ENCODE measurements around the gene ERFL.
A peak's percentile ranks its signal among the peaks of the same experiment; 100 is the strongest.
"Not testable (repeated sequence)": the region's sequence is repeated elsewhere in the genome, so short reads cannot be mapped to it uniquely, and the experiment has no call there.

The ERFL gene

DNA sequence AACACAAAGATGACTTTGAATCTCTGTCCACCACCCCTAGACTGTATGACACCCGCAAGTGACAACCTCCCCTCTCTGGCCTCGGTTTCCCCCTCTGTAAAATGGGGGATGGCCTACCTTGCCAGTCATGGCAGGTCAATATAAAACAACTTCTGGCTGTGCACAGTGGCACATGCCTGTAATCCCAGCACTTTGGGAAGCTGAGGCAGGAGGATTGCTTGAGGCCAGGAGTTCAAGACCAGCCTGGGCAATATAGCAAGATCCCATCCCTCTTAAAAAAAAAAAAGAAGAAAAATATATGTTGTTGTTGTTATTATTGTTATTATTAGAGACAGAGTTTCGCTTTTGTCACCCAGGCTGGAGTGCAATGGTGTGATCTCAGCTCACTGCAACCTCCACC lies 52.3 kb downstream of the ERFL start:
- not testable (repeated sequence) for DNase-seq

- DNase-seq, result peak; percentile 76
Measured at GRCh38 chr19:41872775-41873647, 55.2 kb downstream of the ERFL start.

DNA sequence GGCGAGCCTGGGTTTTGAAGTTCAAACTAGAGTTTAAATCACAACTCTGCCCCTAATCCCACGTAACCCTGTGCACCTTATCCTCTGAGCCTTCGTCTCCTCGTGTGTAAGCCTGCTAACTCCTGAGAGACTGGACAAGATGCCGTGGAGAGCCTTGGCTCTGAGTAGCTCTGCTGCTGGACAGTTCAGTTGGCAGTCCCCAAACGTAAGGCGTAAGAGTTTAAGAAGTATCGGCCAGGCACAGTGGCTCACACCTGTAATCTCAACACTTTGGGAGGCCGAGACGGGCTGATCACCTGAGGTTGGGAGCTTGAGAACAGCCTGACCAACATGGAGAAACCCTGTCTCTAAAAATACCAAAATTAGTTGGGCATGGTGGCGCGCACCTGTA lies 55.9 kb downstream of the ERFL start:
- DNase-seq, result no peak

- peak; percentile 66 to 70 for DNase-seq
Measured at GRCh38 chr19:41871573-41872383, 56.5 kb downstream of the ERFL start.

- no peak for DNase-seq
Measured at GRCh38 chr19:41870401-41870873, 57.8 kb downstream of the ERFL start.

GRCh38 chr19:41869374-41869955 lies 58.8 kb downstream of the ERFL start:
- no peak for DNase-seq

DNA sequence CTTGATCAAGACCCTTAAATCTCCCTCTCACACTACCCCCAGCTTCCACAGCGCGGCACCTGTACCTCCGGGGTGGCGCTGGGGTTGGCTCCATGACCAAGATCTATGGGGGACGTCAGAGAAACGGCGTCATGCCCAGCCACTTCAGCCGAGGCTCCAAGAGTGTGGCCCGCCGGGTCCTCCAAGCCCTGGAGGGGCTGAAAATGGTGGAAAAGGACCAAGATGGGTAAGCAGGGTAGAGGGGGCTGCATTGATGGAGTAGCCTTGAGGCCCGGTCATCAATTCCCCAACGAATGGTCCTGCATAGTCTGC lies 59.3 kb downstream of the ERFL start:
- DNase-seq, result no peak

- DNase-seq, result no peak
Measured at GRCh38 chr19:41868120-41868988, 59.9 kb downstream of the ERFL start.

GRCh38 chr19:41866284-41866683 lies 62.0 kb downstream of the ERFL start:
- DNase-seq, result no peak

- DNase-seq, result no peak
Measured at GRCh38 chr19:41864374-41864773, 63.9 kb downstream of the ERFL start.

DNA sequence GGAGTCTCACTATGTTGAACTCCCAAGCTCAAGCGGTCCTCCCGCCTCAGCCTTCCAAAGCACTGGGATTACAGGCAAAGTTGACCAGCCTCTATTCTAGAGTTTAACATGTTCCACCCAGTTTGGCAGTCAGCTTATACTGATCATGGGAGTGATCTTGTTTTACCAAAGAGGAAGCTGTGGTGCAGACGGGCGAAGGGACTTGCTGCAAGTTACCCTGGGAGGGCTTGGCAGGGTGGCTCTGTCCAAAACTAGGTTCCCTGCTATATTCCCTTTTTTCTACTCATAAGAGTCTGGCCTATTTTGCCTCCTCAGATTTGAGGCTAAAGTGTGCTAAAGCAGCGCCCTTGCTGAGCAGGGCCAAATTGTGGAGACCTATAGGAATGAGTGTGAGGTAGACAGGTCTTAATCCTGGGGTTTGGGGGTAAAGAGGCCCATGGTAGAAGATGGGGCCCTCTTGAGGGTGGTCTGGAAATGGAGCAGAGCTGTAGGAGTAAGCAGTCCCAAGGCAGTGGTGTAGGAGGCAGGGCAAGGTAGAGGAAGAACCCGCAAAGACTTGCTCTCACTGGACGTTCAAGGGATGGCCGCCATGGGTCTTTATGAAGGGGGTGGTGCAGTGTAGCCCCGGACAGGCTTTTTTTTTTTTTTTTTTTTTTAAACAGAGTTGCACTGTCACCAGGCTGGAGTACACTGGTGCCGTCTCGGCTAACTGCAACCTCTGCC lies 64.9 kb downstream of the ERFL start:
- no peak for DNase-seq

GRCh38 chr19:41862445-41862986 lies 65.7 kb downstream of the ERFL start:
- DNase-seq, result no peak

DNA sequence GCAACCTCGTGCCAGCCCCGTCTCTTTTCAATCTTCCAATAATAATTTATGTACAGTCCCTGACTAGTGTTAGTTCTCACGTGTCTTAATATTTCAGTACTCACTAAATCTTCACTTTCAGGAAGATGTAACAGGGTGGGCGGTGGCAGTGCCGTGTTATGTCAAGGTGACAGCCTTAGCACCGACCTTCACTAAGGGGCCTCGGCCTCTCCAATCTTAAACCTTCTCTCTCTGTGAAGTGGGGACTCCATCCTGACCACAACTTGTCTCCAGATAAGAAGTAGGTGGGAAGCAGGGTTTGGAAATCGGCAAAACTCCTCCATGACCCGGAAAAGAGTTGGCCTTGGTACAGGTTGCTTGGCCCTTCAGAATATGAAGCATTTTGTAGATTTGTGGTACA lies 66.4 kb downstream of the ERFL start:
- no peak for DNase-seq

DNA sequence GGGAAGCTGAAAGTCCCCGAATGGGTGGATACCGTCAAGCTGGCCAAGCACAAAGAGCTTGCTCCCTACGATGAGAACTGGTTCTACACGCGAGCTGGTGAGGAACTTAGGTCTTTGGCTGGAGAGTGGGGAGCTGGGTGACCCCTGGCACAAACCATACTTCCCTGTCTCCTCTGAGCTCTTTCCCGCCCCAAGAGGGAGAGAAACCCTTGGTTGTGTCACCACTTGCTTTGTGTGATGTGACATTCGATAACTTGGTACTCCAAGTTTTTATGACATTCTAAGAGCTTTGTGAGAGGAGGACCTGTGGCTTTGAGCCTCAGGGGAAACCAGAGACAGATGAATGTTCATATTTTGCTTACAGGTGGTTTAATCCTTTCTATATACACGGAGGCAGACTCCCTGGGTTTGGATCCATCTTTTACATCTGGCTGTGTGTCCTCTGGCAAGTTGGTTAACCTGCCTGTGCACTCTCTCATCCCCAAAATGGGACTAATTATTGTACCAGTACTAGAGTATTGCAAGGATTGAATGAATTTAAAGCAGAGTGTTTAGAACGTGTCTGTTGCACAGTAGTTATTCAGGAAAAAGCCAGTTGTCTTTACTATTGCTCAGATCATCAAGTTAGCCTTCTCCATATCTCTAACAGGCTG lies 67.0 kb downstream of the ERFL start:
- no peak for DNase-seq

- peak in 1 of 2 donors; percentile 50 for DNase-seq
Measured at GRCh38 chr19:41860419-41861115, 67.7 kb downstream of the ERFL start.

DNA sequence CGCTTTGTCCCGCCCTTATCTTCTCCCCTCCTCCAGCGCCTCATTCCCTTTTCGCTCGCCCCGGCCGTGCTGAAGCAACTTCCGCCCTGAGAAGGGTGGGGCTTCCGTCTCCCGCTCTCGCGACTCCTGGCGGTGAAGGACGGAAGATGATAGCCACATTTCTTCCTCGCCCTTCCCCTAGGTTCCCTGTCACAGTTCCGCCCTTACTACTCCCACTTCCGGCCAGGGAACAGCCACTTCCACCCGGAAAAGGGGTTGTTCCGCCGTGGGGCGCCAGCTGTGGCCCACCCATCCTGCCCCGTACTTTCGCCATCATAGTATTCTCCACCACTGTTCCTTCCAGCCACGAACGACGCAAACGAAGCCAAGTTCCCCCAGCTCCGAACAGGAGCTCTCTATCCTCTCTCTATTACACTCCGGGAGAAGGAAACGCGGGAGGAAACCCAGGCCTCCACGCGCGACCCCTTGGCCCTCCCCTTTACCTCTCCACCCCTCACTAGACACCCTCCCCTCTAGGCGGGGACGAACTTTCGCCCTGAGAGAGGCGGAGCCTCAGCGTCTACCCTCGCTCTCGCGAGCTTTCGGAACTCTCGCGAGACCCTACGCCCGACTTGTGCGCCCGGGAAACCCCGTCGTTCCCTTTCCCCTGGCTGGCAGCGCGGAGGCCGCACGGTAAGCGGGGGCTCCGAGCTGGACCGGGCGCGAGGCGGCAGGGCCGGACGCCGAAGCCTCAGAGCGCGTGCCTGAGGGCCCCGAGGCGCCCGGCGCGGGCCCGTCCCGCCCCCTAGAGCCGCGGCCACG lies 68.4 kb downstream of the ERFL start, which contains the start of gene RPS19:
RPS19 (plus strand) TSS at position 638 of the 801 bp plus-strand sequence. CDS start 520 bp downstream, outside the sequence.
- peak; percentile 98 to 99 for DNase-seq

DNA sequence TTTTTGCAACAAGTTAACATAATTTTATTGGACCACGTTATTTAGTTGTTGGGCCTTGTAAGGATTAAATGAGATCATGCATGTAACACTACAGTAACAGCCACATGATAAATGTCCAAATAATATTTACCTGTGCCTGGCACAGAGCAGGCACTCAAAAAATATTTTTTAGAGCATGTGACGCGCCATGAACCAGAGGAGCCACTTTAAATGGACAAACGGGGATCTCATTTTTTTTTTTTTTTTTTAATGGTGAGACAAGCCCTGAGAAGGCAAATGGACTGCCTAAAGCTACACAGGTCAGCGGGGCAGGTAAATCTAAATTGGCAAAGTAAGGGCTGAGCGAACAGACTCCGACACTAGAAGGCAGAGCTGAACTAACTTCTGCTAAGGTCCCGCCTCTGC lies 69.0 kb downstream of the ERFL start:
- no peak for DNase-seq

Data from stimulated activated CD4-positive, alpha-beta T cell treated with anti-CD3 and anti-CD28 coated beads, Interleukin-2, amount 100 ng/mL, for 24 hours (primary cell).